Kidney epithelial cell (primary cell): ENCODE results near the gene TEX44. TPM values are rescaled to one million over a fixed set of nuclear protein-coding genes. Genes with fewer than 3 reads are reported as not detected.

Source experiments
- DNase-seq: peaks from one replicate; pipeline ENCODE4 v3.0.0-alpha.2; 2010; ENCODE audit warnings: low read depth
- H3K27me3 ChIP-seq: 2 replicates; pipeline ENCODE4 v1.6.0; 2011; ENCODE audit warnings: low read length; ENCODE audit not compliant: control insufficient read depth, insufficient read depth
- H3K36me3 ChIP-seq: 2 replicates; pipeline ENCODE4 v1.5.1; 2011; ENCODE audit warnings: low read length; ENCODE audit not compliant: control insufficient read depth, insufficient read depth
- H3K4me3 ChIP-seq: 2 replicates; pipeline ENCODE4 v1.5.1; 2011; ENCODE audit warnings: low read depth, mild to moderate bottlenecking, control low read depth, low read length
- CTCF ChIP-seq: IDR thresholded peaks from 2 replicates; pipeline ENCODE4 v1.5.1; 2011; ENCODE audit warnings: mild to moderate bottlenecking, moderate library complexity, low read length, control low read depth, inconsistent platforms; ENCODE audit not compliant: insufficient read depth, poor library complexity, severe bottlenecking
- total RNA-seq: library from RNA; depleted of rRNA; stranded (reverse); fragments of >200 nt; gene quantifications from 2 replicates; pipeline ENCODE4 v1.2.3, GENCODE V29; 2015

The TEX44 gene
- total RNA-seq, 1 donor from 2014 or later = not detected

GRCh38 chr2:231642631-231643494 lies 50.2 kb downstream of the TEX44 start:
- no peaks in the 10 kb centered on the region for H3K27me3 ChIP-seq
- peak; percentile 96 for DNase-seq
- H3K4me3 ChIP-seq = no peak overlapping the region
- no peak for TF ChIP-seq CTCF
- no peaks in the 10 kb centered on the region for H3K36me3 ChIP-seq

- no peaks in the 10 kb centered on the region for H3K27me3 ChIP-seq
- H3K36me3 ChIP-seq = no peaks in the 10 kb centered on the region
- H3K4me3 ChIP-seq = no peak overlapping the region
- TF ChIP-seq CTCF = no peak
- no peak for DNase-seq
Measured at GRCh38 chr2:231643495-231643888, 50.8 kb downstream of the TEX44 start.

Other genes with a start within 250 kb of the TEX44 start
- gene B3GNT7, start 197.2 kb upstream of the TEX44 start, total RNA-seq = 8.8 and 12.2 TPM in 2 replicates
- 122 and 160 TPM in 2 replicates for gene NCL, start 128.4 kb upstream of the TEX44 start, total RNA-seq
- gene NMUR1, start 62.4 kb upstream of the TEX44 start, total RNA-seq = not detected in 2 replicates
- gene PTMA, start 115.7 kb downstream of the TEX44 start, total RNA-seq = 757 and 913 TPM in 2 replicates
- 30.5 and 34.6 TPM in 2 replicates for gene PDE6D, start 188.4 kb downstream of the TEX44 start, total RNA-seq
- 30.5 and 30.9 TPM in 2 replicates for gene COPS7B, start 193.6 kb downstream of the TEX44 start, total RNA-seq